Osteoblast (primary cell): ENCODE results near the gene MED23. TPM values are rescaled to one million over a fixed set of nuclear protein-coding genes. Genes with fewer than 3 reads are reported as not detected.

ENCODE experiments used
- small RNA-seq: library from RNA; depleted of rRNA; stranded (forward); fragments of <200 nt; gene quantifications from one replicate; pipeline ENCODE3, GENCODE V24; 2012
- total RNA-seq: library from RNA; depleted of rRNA; stranded (reverse); fragments of >200 nt; gene quantifications from 2 replicates; pipeline ENCODE4 v1.2.3, GENCODE V29; 2012

Gene MED23
- total RNA-seq, 1 donor: 34.0 TPM

Small RNA genes within 50 kb of the gene (small RNA-seq; reads per million reads assigned to genes)
- gene RNU4-18P: not detected

Other genes with a start within 250 kb of the MED23 start
- not detected in 2 replicates for gene ARG1, start 55.0 kb downstream of the MED23 start, total RNA-seq
- gene ENPP3, start 9.1 kb upstream of the MED23 start, total RNA-seq: under 0.01 TPM in 1 of 2 replicates, not detected in the other
- gene OR2A4, start 73.2 kb upstream of the MED23 start, total RNA-seq: 0.88 TPM in 1 of 2 replicates, not detected in the other
- not detected in 2 replicates for gene CTAGE9, start 82.8 kb upstream of the MED23 start, total RNA-seq
- 16.3 and 20.3 TPM in 2 replicates for gene ENPP1, start 179.8 kb upstream of the MED23 start, total RNA-seq